SHP77 (cell line): ENCODE results near the gene DYNC2I2.

ENCODE experiments used
- DNase-seq, 2 experiments: peaks; one replicate each; lab custom pipeline; 2025; lab: John Stamatoyannopoulos, UW

DYNC2I2 gene

GRCh38 chr9:128635266-128636023 is 21.2 kb downstream of the DYNC2I2 start:
- peak; percentile 92 to 94 for DNase-seq

GRCh38 chr9:128634651-128635262 is 21.9 kb downstream of the DYNC2I2 start:
- DNase-seq, result no peak

- no peak for DNase-seq
Measured at GRCh38 chr9:128634111-128634510, 22.5 kb downstream of the DYNC2I2 start.

- DNase-seq, result no peak
Measured at GRCh38 chr9:128633601-128634000, 23.0 kb downstream of the DYNC2I2 start.

GRCh38 chr9:128633057-128633456 is 23.6 kb downstream of the DYNC2I2 start:
- DNase-seq, result no peak

GRCh38 chr9:128632486-128632885 is 24.2 kb downstream of the DYNC2I2 start:
- no peak for DNase-seq

GRCh38 chr9:128632066-128632465 is 24.6 kb downstream of the DYNC2I2 start:
- DNase-seq, result no peak

- no peak for DNase-seq
Measured at GRCh38 chr9:128631636-128632035, 25.0 kb downstream of the DYNC2I2 start.

GRCh38 chr9:128629852-128630545 is 26.6 kb downstream of the DYNC2I2 start:
- no peak for DNase-seq

GRCh38 chr9:128629136-128629535 is 27.5 kb downstream of the DYNC2I2 start:
- no peak for DNase-seq

GRCh38 chr9:128628471-128629048 is 28.1 kb downstream of the DYNC2I2 start:
- DNase-seq, result no peak

- no peak for DNase-seq
Measured at GRCh38 chr9:128627906-128628305, 28.7 kb downstream of the DYNC2I2 start.

- no peak for DNase-seq
Measured at GRCh38 chr9:128627127-128627715, 29.4 kb downstream of the DYNC2I2 start.

- DNase-seq, result no peak
Measured at GRCh38 chr9:128626181-128626580, 30.5 kb downstream of the DYNC2I2 start.

- DNase-seq, result no peak
Measured at GRCh38 chr9:128625391-128626146, 31.1 kb downstream of the DYNC2I2 start.

GRCh38 chr9:128624566-128624965 is 32.1 kb downstream of the DYNC2I2 start:
- DNase-seq, result no peak

GRCh38 chr9:128621730-128622455 is 34.8 kb downstream of the DYNC2I2 start:
- no peak for DNase-seq

- DNase-seq, result no peak
Measured at GRCh38 chr9:128619779-128620178, 36.9 kb downstream of the DYNC2I2 start.

- no peak for DNase-seq
Measured at GRCh38 chr9:128619127-128619526, 37.5 kb downstream of the DYNC2I2 start.

GRCh38 chr9:128617943-128618342 is 38.7 kb downstream of the DYNC2I2 start:
- no peak for DNase-seq

- no peak for DNase-seq
Measured at GRCh38 chr9:128615571-128615970, 41.1 kb downstream of the DYNC2I2 start.
